ENCODE measurements around the gene UBE2N.

The UBE2N gene

DNA sequence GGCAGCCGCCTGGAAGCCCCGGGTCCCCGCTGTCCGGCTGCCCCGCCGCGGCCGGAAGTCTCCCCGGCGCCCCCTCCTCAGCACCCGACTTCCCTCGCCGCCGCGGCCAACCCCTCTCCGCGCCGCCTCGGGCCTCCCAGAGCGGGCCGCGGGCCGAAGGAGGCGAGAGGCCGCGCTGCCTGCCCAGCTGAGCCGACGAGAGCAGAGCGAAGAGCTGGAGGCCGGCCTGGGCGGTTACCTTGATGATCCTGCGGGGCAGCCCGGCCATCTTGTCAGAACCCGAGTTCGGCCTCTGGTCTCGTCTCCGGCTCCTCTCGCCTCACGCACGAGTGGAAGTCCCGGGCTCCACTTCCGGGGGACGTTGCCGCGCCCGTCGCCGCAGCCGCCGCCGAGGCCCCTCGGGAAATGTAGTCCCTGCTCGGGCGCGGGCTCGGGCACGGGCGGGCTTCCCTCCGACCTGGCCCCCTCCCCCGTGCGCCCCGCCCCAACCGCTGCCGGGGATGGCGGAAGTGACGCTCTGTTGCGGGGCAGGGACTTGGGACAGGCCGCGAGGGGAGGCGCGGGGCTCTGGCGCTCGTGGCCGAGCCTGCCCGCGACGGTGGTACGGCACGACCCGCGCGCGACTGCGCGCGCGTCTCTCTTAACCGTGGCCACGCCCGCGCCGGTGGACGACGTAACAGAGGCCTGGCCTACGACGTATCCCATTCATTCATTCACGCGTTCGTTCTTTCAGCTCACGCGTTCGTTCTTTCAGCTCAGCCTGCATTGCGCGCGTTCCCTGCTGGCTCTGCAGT, at the start of gene UBE2N:
UBE2N (minus strand) TSS at position 331 of the 794 bp plus-strand sequence; CDS start at position 268, 63 bp downstream.
- Histone ChIP-seq H3K9ac (ENCODE audit: low read depth, low read length) (peak within 1 kb of the TSS; percentile 96), H3K4me1 (ENCODE audit: insufficient read depth, low read length) (peaks cover 8% of the 10 kb centered on the region; the same call in 1 of the 2 replicates), H3K36me3 (ENCODE audit: insufficient read depth, low read length) (no peaks in the 10 kb centered on the region), H3K9me3 (ENCODE audit: control insufficient read depth, insufficient read depth, low read length) (no peaks in the 10 kb centered on the region)

- H3K9ac ChIP-seq (ENCODE audit: low read depth, low read length) = no peak overlapping the region
- no peaks in the 10 kb centered on the region for H3K9me3 ChIP-seq (ENCODE audit: control insufficient read depth, insufficient read depth, low read length)
- H3K36me3 ChIP-seq (ENCODE audit: insufficient read depth, low read length) = peaks cover 39% of the 10 kb centered on the region
- H3K4me1 ChIP-seq (ENCODE audit: insufficient read depth, low read length) = no peaks in the 10 kb centered on the region
These were observed 42.7 kb upstream of the UBE2N start for GRCh38 chr12:93484315-93484981.

GRCh38 chr12:93483151-93483807, 41.5 kb upstream of the UBE2N start:
- Histone ChIP-seq H3K9ac (ENCODE audit: low read depth, low read length) (no peak overlapping the region), H3K9me3 (ENCODE audit: control insufficient read depth, insufficient read depth, low read length) (no peaks in the 10 kb centered on the region), H3K4me1 (ENCODE audit: insufficient read depth, low read length) (no peaks in the 10 kb centered on the region), H3K36me3 (ENCODE audit: insufficient read depth, low read length) (peaks cover 38% of the 10 kb centered on the region)

DNA sequence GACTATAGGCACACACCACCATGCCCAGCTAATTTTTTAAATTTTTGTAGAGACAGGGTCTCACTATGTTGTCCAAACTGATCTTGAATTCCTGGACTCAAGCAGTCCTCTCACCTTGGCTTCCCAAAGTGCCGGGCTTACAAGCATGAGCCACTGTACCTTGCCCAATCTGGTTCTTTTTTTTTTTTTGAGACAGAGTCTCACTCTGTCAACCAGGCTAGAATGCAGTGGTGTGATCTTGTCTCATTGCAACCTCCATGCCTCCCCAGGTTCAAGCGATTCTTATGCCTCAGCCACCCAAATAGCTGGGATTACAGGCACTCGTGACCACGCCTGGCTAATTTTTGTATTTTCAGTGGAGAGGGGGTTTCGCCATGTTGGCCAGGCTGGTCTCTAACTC, 41.0 kb upstream of the UBE2N start:
- H3K9me3 ChIP-seq (ENCODE audit: control insufficient read depth, insufficient read depth, low read length) = no peaks in the 10 kb centered on the region
- H3K36me3 ChIP-seq (ENCODE audit: insufficient read depth, low read length) = peaks cover 41% of the 10 kb centered on the region
- H3K9ac ChIP-seq (ENCODE audit: low read depth, low read length) = no peak overlapping the region
- no peaks in the 10 kb centered on the region for H3K4me1 ChIP-seq (ENCODE audit: insufficient read depth, low read length)

DNA sequence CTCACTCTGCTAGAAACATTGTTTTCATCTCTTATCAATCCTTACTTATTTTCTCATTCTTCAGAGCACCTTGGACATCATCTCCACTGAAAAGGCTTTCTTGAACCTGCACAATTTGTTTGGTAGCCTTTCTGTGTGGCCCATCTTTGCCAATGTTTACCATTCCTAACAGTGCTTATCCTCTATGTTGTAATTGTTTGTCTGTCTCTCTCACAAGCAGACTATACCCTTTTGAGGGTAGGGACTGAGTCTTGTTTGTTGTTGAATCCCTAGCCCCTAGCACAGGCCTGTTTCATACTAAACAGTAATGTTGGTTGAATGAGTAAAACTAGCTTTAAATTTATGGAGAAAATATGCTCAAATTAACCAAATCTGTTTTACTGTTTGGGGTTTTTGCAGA, 34.8 kb upstream of the UBE2N start:
- no peak overlapping the region for H3K9ac ChIP-seq (ENCODE audit: low read depth, low read length)
- H3K9me3 ChIP-seq (ENCODE audit: control insufficient read depth, insufficient read depth, low read length) = no peaks in the 10 kb centered on the region
- peaks cover 17% of the 10 kb centered on the region for H3K36me3 ChIP-seq (ENCODE audit: insufficient read depth, low read length)
- no peaks in the 10 kb centered on the region for H3K4me1 ChIP-seq (ENCODE audit: insufficient read depth, low read length)

DNA sequence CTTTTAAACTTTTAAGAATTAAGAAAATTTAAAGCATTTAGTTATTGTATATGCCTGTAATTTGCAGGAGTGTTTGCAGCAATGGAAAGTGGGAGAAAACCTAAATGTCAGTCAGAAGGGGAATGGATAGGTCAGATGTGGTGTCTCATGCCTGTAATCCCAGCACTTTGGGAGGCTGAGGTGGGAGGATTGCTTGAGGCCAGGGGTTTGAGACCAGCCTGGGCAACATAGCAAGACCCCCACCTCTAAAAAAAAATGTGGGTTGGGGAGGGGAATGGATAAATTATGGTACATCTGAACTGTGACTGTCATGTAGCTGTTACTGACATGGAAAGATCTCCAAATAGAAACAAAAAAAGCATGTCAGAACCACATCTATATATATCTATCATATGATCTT, 27.6 kb upstream of the UBE2N start:
- Histone ChIP-seq H3K9ac (ENCODE audit: low read depth, low read length) (no peak overlapping the region), H3K36me3 (ENCODE audit: insufficient read depth, low read length) (0 out of 2 replicates have a peak, but pooled peaks cover 4% of the 10 kb centered on the region), H3K4me1 (ENCODE audit: insufficient read depth, low read length) (peaks cover 4% of the 10 kb centered on the region), H3K9me3 (ENCODE audit: control insufficient read depth, insufficient read depth, low read length) (no peaks in the 10 kb centered on the region)

DNA sequence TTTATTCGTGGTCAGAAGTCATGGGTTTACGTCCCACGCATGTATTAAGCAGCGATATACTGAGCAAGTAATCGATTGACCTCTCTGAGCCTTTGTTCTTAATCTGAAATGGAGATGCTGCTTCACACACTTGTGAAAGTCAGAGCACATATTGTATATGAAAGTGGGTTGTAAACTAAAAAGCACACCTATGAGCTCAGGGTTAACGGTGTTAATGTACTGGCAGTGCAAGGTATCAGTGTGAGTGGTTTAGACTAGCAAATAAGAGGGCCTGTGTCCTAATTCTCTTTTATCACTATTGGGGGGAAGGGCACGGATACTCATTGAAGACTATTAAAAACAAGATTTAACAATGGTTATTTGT, 26.2 kb upstream of the UBE2N start:
- H3K9me3 ChIP-seq (ENCODE audit: control insufficient read depth, insufficient read depth, low read length) = no peaks in the 10 kb centered on the region
- peak overlapping the region; percentile 95 for H3K9ac ChIP-seq (ENCODE audit: low read depth, low read length)
- peaks cover 4% of the 10 kb centered on the region for H3K4me1 ChIP-seq (ENCODE audit: insufficient read depth, low read length)

DNA sequence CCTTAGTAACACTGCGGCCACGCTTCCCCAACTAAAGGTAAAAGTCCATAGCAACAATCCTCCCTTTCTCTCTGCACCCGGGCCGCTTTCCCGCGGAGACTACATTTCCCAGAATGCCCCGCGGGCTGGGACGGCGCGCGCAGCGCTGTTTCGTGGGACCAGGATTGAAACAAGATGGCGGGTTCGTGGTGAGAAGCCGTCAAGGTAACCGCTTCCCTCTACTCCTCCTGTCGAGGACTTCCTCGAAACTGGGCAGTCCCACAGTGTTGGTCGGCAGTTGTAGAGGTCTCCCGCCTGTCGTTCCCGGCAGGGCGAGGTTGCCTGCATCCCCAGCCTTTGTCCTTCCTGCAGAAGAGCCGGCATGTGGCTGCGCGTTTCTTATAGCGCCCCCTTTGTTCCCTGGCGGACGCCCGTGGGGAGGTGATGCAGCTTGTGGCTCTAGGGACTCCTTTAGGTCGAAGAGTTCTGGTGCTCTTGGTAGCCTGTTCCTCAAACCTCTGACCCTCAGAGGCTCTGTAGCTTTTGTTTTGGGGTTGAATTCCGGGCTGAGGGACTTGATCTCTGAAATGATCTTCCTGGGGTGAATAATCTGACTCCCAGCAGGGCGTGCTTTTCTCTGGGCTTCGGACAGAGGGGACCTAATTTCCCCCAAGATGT, 25.7 kb upstream of the UBE2N start, which contains the start of gene MRPL42:
MRPL42 (plus strand) TSS at position 164 of the 657 bp plus-strand sequence. CDS start 1,772 bp downstream, outside the sequence.
- Histone ChIP-seq H3K36me3 (ENCODE audit: insufficient read depth, low read length) (0 out of 2 replicates have a peak, but pooled peaks cover 4% of the 10 kb centered on the region), H3K9me3 (ENCODE audit: control insufficient read depth, insufficient read depth, low read length) (no peaks in the 10 kb centered on the region), H3K9ac (ENCODE audit: low read depth, low read length) (peak within 1 kb of the TSS; percentile 95), H3K4me1 (ENCODE audit: insufficient read depth, low read length) (peaks cover 4% of the 10 kb centered on the region)

More for the DNA sequence above, 26.2 kb upstream of the UBE2N start:
- 0 out of 2 replicates have a peak, but pooled peaks cover 4% of the 10 kb centered on the region for H3K36me3 ChIP-seq (ENCODE audit: insufficient read depth, low read length)

- peak overlapping the region; percentile 95; the same call in 1 of the 2 replicates for H3K9ac ChIP-seq (ENCODE audit: low read depth, low read length)
- H3K9me3 ChIP-seq (ENCODE audit: control insufficient read depth, insufficient read depth, low read length) = no peaks in the 10 kb centered on the region
- H3K36me3 ChIP-seq (ENCODE audit: insufficient read depth, low read length) = 0 out of 2 replicates have a peak, but pooled peaks cover 4% of the 10 kb centered on the region
- H3K4me1 ChIP-seq (ENCODE audit: insufficient read depth, low read length) = peaks cover 4% of the 10 kb centered on the region
These were observed 25.0 kb upstream of the UBE2N start for GRCh38 chr12:93466625-93467350.

DNA sequence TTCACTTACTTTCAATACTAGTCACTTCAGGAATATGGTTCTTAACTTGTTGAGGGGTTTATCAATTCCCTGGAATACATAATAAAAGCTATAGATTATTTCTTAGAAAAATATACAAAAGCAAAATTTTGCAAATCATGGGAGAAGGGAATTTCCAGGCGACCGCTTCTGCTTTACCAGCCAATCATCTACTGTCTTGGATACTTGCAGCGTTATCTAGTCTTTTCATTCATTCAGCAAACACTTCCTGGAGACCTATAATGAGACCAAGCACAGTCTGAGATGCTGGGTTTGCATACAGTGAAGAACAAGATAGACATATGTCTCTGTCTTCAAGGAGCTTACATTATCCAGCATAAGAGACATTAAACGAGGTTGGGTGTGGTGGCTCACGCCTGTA, 24.1 kb upstream of the UBE2N start:
- peaks cover 4% of the 10 kb centered on the region for H3K4me1 ChIP-seq (ENCODE audit: insufficient read depth, low read length)
- H3K9ac ChIP-seq (ENCODE audit: low read depth, low read length) = no peak overlapping the region
- H3K9me3 ChIP-seq (ENCODE audit: control insufficient read depth, insufficient read depth, low read length) = no peaks in the 10 kb centered on the region
- H3K36me3 ChIP-seq (ENCODE audit: insufficient read depth, low read length) = 0 out of 2 replicates have a peak, but pooled peaks cover 4% of the 10 kb centered on the region

- Histone ChIP-seq H3K9ac (ENCODE audit: low read depth, low read length) (no peak overlapping the region), H3K9me3 (ENCODE audit: control insufficient read depth, insufficient read depth, low read length) (no peaks in the 10 kb centered on the region), H3K4me1 (ENCODE audit: insufficient read depth, low read length) (no peaks in the 10 kb centered on the region), H3K36me3 (ENCODE audit: insufficient read depth, low read length) (no peaks in the 10 kb centered on the region)
These were observed 19.8 kb upstream of the UBE2N start for GRCh38 chr12:93461503-93461902.

DNA sequence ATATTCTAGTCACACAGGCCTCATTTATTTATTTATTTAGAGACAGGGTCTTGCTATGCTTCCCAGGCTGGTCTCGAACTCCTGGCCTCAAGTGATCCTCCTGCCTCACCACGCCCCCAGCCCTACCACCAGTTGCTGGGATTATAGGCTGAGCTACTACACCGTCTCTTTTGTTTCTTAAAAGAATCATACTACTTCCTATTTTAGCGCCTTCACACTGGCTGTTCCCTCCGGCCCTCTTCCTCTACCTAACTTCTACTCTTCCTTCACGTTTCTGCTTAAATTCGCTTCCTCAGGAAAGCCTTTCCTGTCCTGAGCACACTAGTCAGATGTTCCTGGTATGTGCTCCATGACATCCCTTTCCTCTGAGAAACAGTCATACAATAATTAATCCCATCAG, 19.2 kb upstream of the UBE2N start:
- Histone ChIP-seq H3K9me3 (ENCODE audit: control insufficient read depth, insufficient read depth, low read length) (no peaks in the 10 kb centered on the region), H3K4me1 (ENCODE audit: insufficient read depth, low read length) (no peaks in the 10 kb centered on the region), H3K36me3 (ENCODE audit: insufficient read depth, low read length) (no peaks in the 10 kb centered on the region), H3K9ac (ENCODE audit: low read depth, low read length) (no peak overlapping the region)

DNA sequence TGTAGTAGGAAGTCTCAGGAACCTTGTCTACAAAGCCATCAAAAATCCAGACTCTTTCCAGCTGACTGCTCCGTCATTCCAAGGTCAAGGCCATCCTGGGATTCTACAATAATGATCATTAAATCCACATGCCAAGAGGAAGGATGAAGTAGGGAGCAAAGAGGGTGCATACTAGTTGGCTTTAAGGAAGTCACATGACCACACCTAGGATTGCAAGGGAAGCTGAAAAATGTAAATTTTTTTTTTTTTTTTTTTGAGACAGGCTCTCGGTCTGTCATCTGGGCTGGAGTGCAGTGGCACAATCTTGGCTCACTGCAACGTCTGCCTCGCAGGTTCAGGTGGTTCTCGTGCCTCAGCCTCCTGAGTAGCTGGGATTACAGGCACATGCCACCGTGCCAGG, 18.3 kb upstream of the UBE2N start:
- H3K4me1 ChIP-seq (ENCODE audit: insufficient read depth, low read length) = no peaks in the 10 kb centered on the region
- H3K36me3 ChIP-seq (ENCODE audit: insufficient read depth, low read length) = no peaks in the 10 kb centered on the region
- no peaks in the 10 kb centered on the region for H3K9me3 ChIP-seq (ENCODE audit: control insufficient read depth, insufficient read depth, low read length)
- H3K9ac ChIP-seq (ENCODE audit: low read depth, low read length) = no peak overlapping the region

Measured in ES-I3 (cell line).